K562 (cell line): Measurements from ENCODE around the gene TMEM144. TPM values are rescaled to one million over a fixed set of nuclear protein-coding genes. Genes with fewer than 3 reads are reported as not detected.

Experiments
- ATAC-seq: fragments of 200-7000 bp; cut with Tn5 transposase; 3 replicates; pipeline ENCODE4 v1.9.1; 2020; ENCODE audit warnings: moderate library complexity
- BruUV-seq: library from RNA; stranded (reverse); fragments of 400-500 nt; replicated peaks from 2 replicates; lab custom pipeline; 2021; lab: Mats Ljungman, UMichigan
- CTCF ChIA-PET: fragments of 300-600 bp; formaldehyde crosslinking; extraction: SDS; loops from one replicate; lab custom pipeline; 2021; ENCODE audit warnings: low intra/inter-chr PET ratio; lab: Yijun Ruan, JAX
- POLR2A ChIA-PET: fragments of 300-600, 350-650 bp; sonication (Branson Sonifier 250); formaldehyde crosslinking; extraction: SDS; loops from one replicate; lab custom pipeline; 2021; ENCODE audit warnings: antibody characterized with exemption, inconsistent platforms; lab: Yijun Ruan, JAX
- DNase-seq, 4 experiments: peaks; one replicate each; pipeline versions ENCODE4 v3.0.0 to v3.0.0-alpha.2; 2011 to 2018; ENCODE audit warnings: low spot score in 3 of 4, mixed read lengths in 3 of 4; ENCODE audit errors: extremely low read depth in 1 of 4
- FAIRE-seq: peaks from 2 replicates; lab custom pipeline; 2011; peaks lifted over from hg19 to GRCh38; lab: Jason Lieb, UNC
- H2AFZ ChIP-seq: 2 replicates; pipeline ENCODE4 v1.6.0; 2011; ENCODE audit warnings: low read depth, low read length, control low read depth, inconsistent platforms
- H3K27ac ChIP-seq: fragments of 200-600 bp; 3 replicates; pipeline ENCODE4 v1.8.0; 2011; ENCODE audit warnings: low read depth, mild to moderate bottlenecking, control low read depth, inconsistent platforms, low read length, moderate library complexity, mixed read lengths; ENCODE audit errors: extremely low read depth
- H3K27me3 ChIP-seq, 2 experiments: fragments of 300-600 bp in 1 of 2; 2 replicates in 1 of 2; 3 replicates in 1 of 2; pipeline versions ENCODE4 v1.6.0 to v1.8.0; 2011; ENCODE audit warnings: inconsistent platforms in 2 of 2, low read length in 2 of 2, mild to moderate bottlenecking in 1 of 2, mixed read lengths in 1 of 2, moderate library complexity in 1 of 2; ENCODE audit not compliant: control insufficient read depth in 2 of 2, insufficient read depth in 2 of 2
- H3K36me3 ChIP-seq: fragments of 300-600 bp; 3 replicates; pipeline ENCODE4 v1.8.0; 2011; ENCODE audit warnings: mild to moderate bottlenecking, low read length, inconsistent platforms; ENCODE audit not compliant: control insufficient read depth, insufficient read depth
- H3K4me1 ChIP-seq, 2 experiments: fragments of 200-600 bp in 1 of 2; replicated peaks in 1 of 2; 2 replicates in 1 of 2; 3 replicates in 1 of 2; pipeline versions ENCODE4 v1.5.1 to v1.8.0; 2011; ENCODE audit warnings: inconsistent platforms in 2 of 2, low read length in 2 of 2, mild to moderate bottlenecking in 1 of 2, mixed read lengths in 1 of 2, moderate library complexity in 1 of 2; ENCODE audit not compliant: control insufficient read depth in 2 of 2, insufficient read depth in 2 of 2
- H3K4me2 ChIP-seq: 2 replicates; pipeline ENCODE4 v1.6.1; 2011; ENCODE audit warnings: low read length, control low read depth, inconsistent platforms, mixed read lengths; ENCODE audit not compliant: insufficient read depth
- H3K4me3 ChIP-seq: fragments of 200-600 bp; sonication (generic), shearing (Covaris generic); 2 replicates; pipeline ENCODE4 v1.5.1; 2016; ENCODE audit warnings: control low read depth, inconsistent platforms
- H3K79me2 ChIP-seq: fragments of 200-600 bp; 3 replicates; pipeline ENCODE4 v1.8.0; 2011; ENCODE audit warnings: low read length, inconsistent platforms; ENCODE audit not compliant: control insufficient read depth, insufficient read depth
- H3K9ac ChIP-seq, 2 experiments: 2 replicates each; pipeline versions ENCODE4 v1.6.0 to v1.6.1; 2011; ENCODE audit warnings: low read depth in 2 of 2, low read length in 2 of 2, control low read depth in 1 of 2, inconsistent platforms in 1 of 2, mild to moderate bottlenecking in 1 of 2, mixed read lengths in 1 of 2; ENCODE audit not compliant: insufficient read depth in 1 of 2
- H3K9me1 ChIP-seq: one replicate; pipeline ENCODE4 v1.6.0; 2011; ENCODE audit warnings: inconsistent platforms, mild to moderate bottlenecking, low read length, moderate library complexity; ENCODE audit not compliant: control insufficient read depth, insufficient read depth
- H3K9me3 ChIP-seq: replicated peaks from 2 replicates; pipeline ENCODE4 v1.5.1; 2011; ENCODE audit warnings: low read depth, low read length, inconsistent platforms; ENCODE audit not compliant: control insufficient read depth, insufficient read depth
- H4K20me1 ChIP-seq: replicated peaks from 2 replicates; pipeline ENCODE4 v1.6.1; 2011; ENCODE audit warnings: low read length, inconsistent platforms, mixed read lengths; ENCODE audit not compliant: control insufficient read depth, insufficient read depth
- ARHGAP35 ChIP-seq: fragments of 450-650 bp; IDR thresholded peaks from 2 replicates; pipeline ENCODE4 v1.6.1; 2018; ENCODE audit not compliant: partially characterized antibody
- ARID1B ChIP-seq: fragments of 450-650 bp; IDR thresholded peaks from 2 replicates; pipeline ENCODE4 v1.6.1; 2016; ENCODE audit warnings: antibody characterized with exemption, mild to moderate bottlenecking, inconsistent platforms
- CBFA2T3 ChIP-seq: fragments of 450-650 bp; IDR thresholded peaks from 2 replicates; pipeline ENCODE4 v1.6.1; 2017
- DNMT1 ChIP-seq: fragments of 450-650 bp; IDR thresholded peaks from 2 replicates; pipeline ENCODE4 v1.6.1; 2016; ENCODE audit warnings: antibody characterized with exemption, mild to moderate bottlenecking
- EP300 ChIP-seq: IDR thresholded peaks from 2 replicates; pipeline ENCODE4 v1.6.1; 2012; ENCODE audit warnings: low read length, improper control_type of control experiment
- HMBOX1 ChIP-seq: sonication (generic); IDR thresholded peaks from 2 replicates; pipeline ENCODE4 v1.6.1; 2016
- HNRNPK ChIP-seq: fragments of 200-400 bp; formaldehyde crosslinking; IDR thresholded peaks from one replicate; pipeline ENCODE4 v1.6.1; 2018; ENCODE audit warnings: mild to moderate bottlenecking, low read depth, low read length; ENCODE audit not compliant: poor library complexity, severe bottlenecking
- NCOR1 ChIP-seq: fragments of 450-650 bp; IDR thresholded peaks from 2 replicates; pipeline ENCODE4 v1.6.1; 2016; ENCODE audit warnings: mild to moderate bottlenecking, moderate library complexity
- RBBP5 ChIP-seq: fragments of 200-600 bp; sonication (generic); IDR thresholded peaks from 2 replicates; pipeline ENCODE4 v1.6.1; 2012; ENCODE audit warnings: borderline replicate concordance, mild to moderate bottlenecking, low read length, control low read depth, inconsistent platforms; ENCODE audit not compliant: insufficient read depth, poor library complexity, severe bottlenecking
- TAL1 ChIP-seq: fragments of 450-650 bp; IDR thresholded peaks from 2 replicates; pipeline ENCODE4 v1.6.1; 2016; ENCODE audit warnings: mild to moderate bottlenecking
- TEAD4 ChIP-seq, 2 experiments: sonication (generic) in 1 of 2; formaldehyde crosslinking in 1 of 2; IDR thresholded peaks; 2 replicates each; pipeline versions ENCODE4 v1.6.1 to v1.8.0; 2012 to 2022; ENCODE audit warnings: borderline replicate concordance in 1 of 2, inconsistent platforms in 1 of 2, low read length in 1 of 2, mild to moderate bottlenecking in 1 of 2, missing genetic modification reagents in 1 of 2
- ZNF184 ChIP-seq: sonication (generic); formaldehyde crosslinking; IDR thresholded peaks from 2 replicates; pipeline ENCODE4 v1.5.0; 2020; ENCODE audit warnings: missing genetic modification reagents
- ZNF431 ChIP-seq: sonication (generic); formaldehyde crosslinking; IDR thresholded peaks from 2 replicates; pipeline ENCODE4 v1.8.0; 2022; ENCODE audit warnings: mild to moderate bottlenecking, missing genetic modification reagents
- ZNF445 ChIP-seq: fragments of 250-450 bp; sonication (Bioruptor Pico); IDR thresholded peaks from 2 replicates; pipeline ENCODE4 v1.4.0; 2020; ENCODE audit warnings: low read depth, mild to moderate bottlenecking, moderate library complexity
- WGBS: fragments of 100-300 bp; shearing (Covaris generic); methylation state at CpG from one replicate; pipeline ENCODE4 v1.1.6; 2016; ENCODE audit warnings: low coverage, mixed read lengths; ENCODE audit not compliant: insufficient coverage; ENCODE audit errors: missing lambda C conversion rate; 5-methylcytosine and 5-hydroxymethylcytosine counted together
- in situ Hi-C: fragments of 300-500 bp; cut with MboI; formaldehyde crosslinking; loops from 4 replicates; pipeline ENCODE4 v1.15.0; 2018; ENCODE audit warnings: inconsistent platforms, mixed read lengths
- intact Hi-C: fragments of 100-400 bp; cut with micrococcal nuclease; formaldehyde crosslinking; loops from 2 replicates; pipeline ENCODE4 v1.14.2; 2022
- polyA plus RNA-seq, 8 experiments: library from polyadenylated mRNA; depleted of rRNA in 4 of 8; stranded (reverse) in 5 of 8; unstranded in 3 of 8; fragments of >200 nt; fragmentation: Nextera tagmentation in 2 of 8; fragmentation: Illumina TruSeq in 1 of 8; extraction: Ambion mirVana in 2 of 8; extraction: Trizol in 1 of 8; gene quantifications; 2 replicates each; pipeline versions ENCODE4 v1.2.1 to v1.2.3, GENCODE V29; 2011 to 2014; ENCODE audit warnings: inconsistent platforms in 1 of 8, missing spikeins in 1 of 8
- total RNA-seq, 7 experiments: library from RNA; depleted of rRNA in 6 of 7; stranded (reverse); fragments of >200 nt in 6 of 7; fragmentation: Illumina TruSeq in 2 of 7; extraction: Trizol in 2 of 7; gene quantifications; 2 replicates each; pipeline versions ENCODE4 v1.2.1 to v1.2.3, GENCODE V29; 2011 to 2021; ENCODE audit warnings: low replicate concordance in 1 of 7

The TMEM144 gene
- total and polyA plus RNA-seq, 9 of the 15 experiments (the other 6 are each of a cell fraction or from before 2014, with no cell fraction given): 4.0 to 12.0 (median 6.1) TPM

GRCh38 chr4:158297866-158298265 is 87.6 kb downstream of the TMEM144 start (continued):
- no peak for TF ChIP-seq HNRNPK
- no peak for TF ChIP-seq EP300

GRCh38 chr4:158299459-158300007 is 89.2 kb downstream of the TMEM144 start:
- Histone ChIP-seq H3K27me3 (no peaks in the 10 kb centered on the region), H3K4me3 (no peak overlapping the region), H3K9me3 (no peaks in the 10 kb centered on the region), H3K36me3 (no peaks in the 10 kb centered on the region), H3K4me1 (no peaks in the 10 kb centered on the region), H3K9me1 (no peaks in the 10 kb centered on the region), H3K79me2 (no peaks in the 10 kb centered on the region), H4K20me1 (no peaks in the 10 kb centered on the region), H2AFZ (no peak overlapping the region), H3K4me2 (no peak overlapping the region), H3K27ac (no peak overlapping the region), H3K9ac (no peak overlapping the region)
- BruUV-seq: no TSS peak
- in situ Hi-C loops: no loop called here
- ChIA-PET CTCF (no interaction called here), POLR2A (no interaction called here)
- no peak for TF ChIP-seq ARHGAP35
- TF ChIP-seq TAL1: peak; percentile 18; the same call in 1 of the 2 replicates
- no peak for TF ChIP-seq DNMT1
- 0 out of 2 replicates have a peak, but pooled peaks have one; percentile 16 for TF ChIP-seq NCOR1
- no peak for TF ChIP-seq ZNF184 (CRISPR knock-in tag)
- peak; percentile 71 for TF ChIP-seq HMBOX1
- no peak for TF ChIP-seq RBBP5
- TF ChIP-seq ZNF445: 0 out of 2 replicates have a peak, but pooled peaks have one; percentile 64
- 0 out of 2 replicates have a peak, but pooled peaks have one; percentile 31 for TF ChIP-seq ARID1B
- no peak for TF ChIP-seq ZNF431
- 0 out of 2 replicates have a peak, but pooled peaks have one; percentile 17 for TF ChIP-seq TEAD4 (IDR thresholded peaks at IDR 0.05; ENCODE audit: low read length)
- TF ChIP-seq TEAD4 (CRISPR knock-in tag; IDR thresholded peaks at IDR 0.05; ENCODE audit: borderline replicate concordance): no peak
- peak; percentile 47 for TF ChIP-seq CBFA2T3
- DNase-seq (peak in 2 of 4 experiments; percentile 12 to 23), ATAC-seq (peak; percentile 86), FAIRE-seq (no peak)
- WGBS: 5% methylated on average over 4 of the region's 4 CpGs
- intact Hi-C loops: no loop called here
